SK-N-SH (cell line): ENCODE data around the gene CNTNAP2. TPM values are rescaled to one million over a fixed set of nuclear protein-coding genes. Genes with fewer than 3 reads are reported as not detected.

ENCODE experiments used
- CTCF ChIA-PET: fragments of 300-600, 350-600 bp; formaldehyde crosslinking; extraction: SDS; loops from one replicate; lab custom pipeline; 2021; lab: Yijun Ruan, JAX
- POLR2A ChIA-PET: fragments of 350-600 bp; sonication (Branson Sonifier 250); formaldehyde crosslinking; extraction: SDS; loops from one replicate; lab custom pipeline; 2020; ENCODE audit warnings: antibody characterized with exemption, inconsistent platforms; lab: Yijun Ruan, JAX
- DNase-seq: peaks from one replicate; pipeline ENCODE4 v3.0.0; 2012
- H2AFZ ChIP-seq: fragments of 200-600 bp; sonication (generic); 2 replicates; pipeline ENCODE4 v1.8.1; 2016; ENCODE audit warnings: antibody characterized with exemption, mild to moderate bottlenecking, low read depth
- H3F3A ChIP-seq: fragments of 200-600 bp; sonication (generic); replicated peaks from 2 replicates; pipeline ENCODE3; 2016; ENCODE audit warnings: antibody characterized with exemption, mild to moderate bottlenecking; ENCODE audit not compliant: insufficient read depth
- H3K27ac ChIP-seq, 2 experiments: fragments of 200-500 bp in 1 of 2; fragments of 200-600 bp in 1 of 2; sonication (Bioruptor generic) in 1 of 2; sonication (generic), shearing (Covaris generic) in 1 of 2; 2 replicates each; pipeline versions ENCODE4 v1.5.1 to v1.6.1; 2014 to 2016; ENCODE audit warnings: low read depth in 2 of 2, inconsistent platforms in 1 of 2, low read length in 1 of 2, mild to moderate bottlenecking in 1 of 2, mixed read lengths in 1 of 2
- H3K27me3 ChIP-seq: fragments of 200-600 bp; sonication (generic), shearing (Covaris generic); 2 replicates; pipeline ENCODE4 v1.6.1; 2016; ENCODE audit warnings: mixed run types; ENCODE audit not compliant: insufficient read depth
- H3K36me3 ChIP-seq, 2 experiments: fragments of 200-500 bp in 1 of 2; fragments of 200-600 bp in 1 of 2; sonication (Bioruptor generic) in 1 of 2; sonication (generic) in 1 of 2; replicated peaks in 1 of 2; 2 replicates each; pipeline versions ENCODE3 to v1.5.1; 2014 to 2016; ENCODE audit warnings: low read length in 1 of 2, mild to moderate bottlenecking in 1 of 2; ENCODE audit not compliant: insufficient read depth in 2 of 2, control insufficient read depth in 1 of 2
- H3K4me1 ChIP-seq, 2 experiments: fragments of 200-500 bp in 1 of 2; fragments of 200-600 bp in 1 of 2; sonication (Bioruptor generic) in 1 of 2; sonication (generic), shearing (Covaris generic) in 1 of 2; 2 replicates each; pipeline versions ENCODE4 v1.5.1 to v1.6.1; 2014 to 2016; ENCODE audit warnings: low read depth in 1 of 2, low read length in 1 of 2, mixed run types in 1 of 2; ENCODE audit not compliant: insufficient read depth in 2 of 2, control insufficient read depth in 1 of 2
- H3K4me2 ChIP-seq: fragments of 200-600 bp; sonication (generic), shearing (Covaris generic); 2 replicates; pipeline ENCODE4 v1.6.1; 2017; ENCODE audit warnings: mixed run types
- H3K4me3 ChIP-seq, 2 experiments: fragments of 200-500 bp in 1 of 2; fragments of 200-600 bp in 1 of 2; sonication (Bioruptor generic) in 1 of 2; sonication (generic), shearing (Covaris generic) in 1 of 2; 2 replicates each; pipeline versions ENCODE4 v1.5.1 to v1.8.1; 2014 to 2016; ENCODE audit warnings: low read depth in 2 of 2, inconsistent platforms in 1 of 2, low read length in 1 of 2, mild to moderate bottlenecking in 1 of 2, mixed read lengths in 1 of 2, moderate library complexity in 1 of 2
- H3K79me2 ChIP-seq: fragments of 200-600 bp; sonication (generic); 2 replicates; pipeline ENCODE4 v1.8.1; 2017; ENCODE audit warnings: mild to moderate bottlenecking; ENCODE audit not compliant: insufficient read depth
- H3K9ac ChIP-seq: fragments of 200-600 bp; sonication (generic); 2 replicates; pipeline ENCODE4 v1.6.1; 2017; ENCODE audit warnings: mixed run types
- H3K9me2 ChIP-seq: fragments of 200-600 bp; sonication (generic); 2 replicates; pipeline ENCODE4 v1.6.1; 2017; ENCODE audit warnings: mixed run types
- H3K9me3 ChIP-seq: fragments of 200-600 bp; sonication (generic); 2 replicates; pipeline ENCODE4 v1.6.1; 2017; ENCODE audit warnings: mixed run types, mild to moderate bottlenecking, moderate library complexity
- H4K20me1 ChIP-seq: fragments of 200-600 bp; sonication (generic); 2 replicates; pipeline ENCODE4 v1.6.1; 2017; ENCODE audit warnings: mild to moderate bottlenecking, mixed run types; ENCODE audit not compliant: insufficient read depth
- CHD2 ChIP-seq: fragments of 150-350 bp; IDR thresholded peaks from 2 replicates; pipeline ENCODE4 v1.6.1; 2018; ENCODE audit warnings: low read length; ENCODE audit not compliant: partially characterized antibody
- CTCF ChIP-seq: fragments of 200-600 bp; sonication (generic); IDR thresholded peaks from 2 replicates; pipeline ENCODE4 v1.6.1; 2017; ENCODE audit warnings: antibody characterized with exemption, mild to moderate bottlenecking, moderate library complexity
- FOXM1 ChIP-seq: IDR thresholded peaks from 2 replicates; pipeline ENCODE4 v1.4.0; 2012; ENCODE audit warnings: low read depth, mild to moderate bottlenecking
- GABPA ChIP-seq: IDR thresholded peaks from 2 replicates; pipeline ENCODE4 v1.4.0; 2012; ENCODE audit warnings: low read depth, mild to moderate bottlenecking
- GATA2 ChIP-seq: sonication (generic); formaldehyde crosslinking; IDR thresholded peaks from 2 replicates; pipeline ENCODE4 v1.5.0; 2020; ENCODE audit warnings: mild to moderate bottlenecking, missing genetic modification reagents
- JUND ChIP-seq: IDR thresholded peaks from 2 replicates; pipeline ENCODE4 v1.4.0; 2012
- MEF2A ChIP-seq: IDR thresholded peaks from 2 replicates; pipeline ENCODE4 v1.4.0; 2012; ENCODE audit warnings: low read depth, borderline replicate concordance
- POLR2AphosphoS5 ChIP-seq: IDR thresholded peaks from 2 replicates; pipeline ENCODE4 v1.6.1; 2012; ENCODE audit warnings: low read depth, low read length
- RAD21 ChIP-seq: IDR thresholded peaks from 2 replicates; pipeline ENCODE4 v1.6.1; 2012; ENCODE audit warnings: mild to moderate bottlenecking, low read length
- RFX5 ChIP-seq: IDR thresholded peaks from 2 replicates; pipeline ENCODE4 v1.6.1; 2012; ENCODE audit warnings: mild to moderate bottlenecking, improper control_type of control experiment, low read length
- RXRA ChIP-seq: IDR thresholded peaks from 2 replicates; pipeline ENCODE4 v1.4.0; 2012; ENCODE audit warnings: low read depth, mild to moderate bottlenecking, borderline replicate concordance
- SMC3 ChIP-seq: IDR thresholded peaks from 2 replicates; pipeline ENCODE4 v1.6.1; 2012; ENCODE audit warnings: low read depth, low read length, improper control_type of control experiment
- TAF1 ChIP-seq: IDR thresholded peaks from 2 replicates; pipeline ENCODE4 v1.6.1; 2012; ENCODE audit warnings: low read depth, mild to moderate bottlenecking, low read length, moderate library complexity, borderline replicate concordance
- TCF12 ChIP-seq: IDR thresholded peaks from 2 replicates; pipeline ENCODE4 v1.4.0; 2012
- TEAD4 ChIP-seq: IDR thresholded peaks from 2 replicates; pipeline ENCODE4 v1.4.0; 2012; ENCODE audit warnings: mild to moderate bottlenecking, borderline replicate concordance; ENCODE audit not compliant: insufficient read depth
- polyA plus RNA-seq, 3 experiments: library from polyadenylated mRNA; depleted of rRNA; stranded (reverse); fragments of >200 nt; gene quantifications; 2 replicates each; pipeline ENCODE4 v1.2.3, GENCODE V29; 2012
- TF ChIP-seq, protein P1 (sequence below): fragments of 150-350 bp; IDR thresholded peaks from 2 replicates; pipeline ENCODE4 v1.6.1; 2017; ENCODE audit warnings: antibody characterized with exemption, low read length, low read depth, borderline replicate concordance
- TF ChIP-seq, protein P2 (sequence below): fragments of 150-350 bp; IDR thresholded peaks from 2 replicates; pipeline ENCODE4 v1.6.1; 2016; ENCODE audit warnings: mild to moderate bottlenecking, low read depth, low read length

CNTNAP2 gene
- polyA plus RNA-seq, 1 of the 3 experiments (the other 2 are of a cell fraction): 3.4 TPM

DNA sequence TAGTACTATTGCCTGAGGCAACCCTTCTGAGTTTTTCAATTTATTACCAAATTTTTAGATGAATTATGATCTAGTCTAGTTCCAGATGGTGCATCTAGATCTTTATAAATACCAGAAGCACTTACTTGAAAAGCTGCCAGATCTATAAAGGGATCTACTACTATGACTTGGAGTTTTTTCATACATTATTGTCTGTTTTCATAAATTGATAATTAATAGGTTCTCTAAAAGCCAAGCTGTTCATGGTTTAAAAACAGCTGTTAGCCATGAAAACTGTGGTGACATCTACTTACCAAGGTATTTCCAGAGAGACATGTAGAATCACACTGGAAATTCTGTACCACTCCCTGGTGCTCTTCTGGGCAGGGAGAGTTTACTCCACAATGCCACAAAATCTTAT lies 1687.4 kb downstream of the CNTNAP2 start (continued):
- TF ChIP-seq TEAD4 (peak; percentile 14; the same call in 1 of the 2 replicates), CHD2 (peak; percentile 89), RFX5 (no peak), GABPA (no peak), TAF1 (no peak), RAD21 (no peak; the same call in 1 of the 2 replicates), GATA2 (CRISPR knock-in tag) (peak; percentile 77), TCF12 (peak; percentile 66), FOXM1 (no peak), MEF2A (no peak), RXRA (no peak), SMC3 (no peak; the same call in 1 of the 2 replicates)
- TF ChIP-seq, protein P1, sequence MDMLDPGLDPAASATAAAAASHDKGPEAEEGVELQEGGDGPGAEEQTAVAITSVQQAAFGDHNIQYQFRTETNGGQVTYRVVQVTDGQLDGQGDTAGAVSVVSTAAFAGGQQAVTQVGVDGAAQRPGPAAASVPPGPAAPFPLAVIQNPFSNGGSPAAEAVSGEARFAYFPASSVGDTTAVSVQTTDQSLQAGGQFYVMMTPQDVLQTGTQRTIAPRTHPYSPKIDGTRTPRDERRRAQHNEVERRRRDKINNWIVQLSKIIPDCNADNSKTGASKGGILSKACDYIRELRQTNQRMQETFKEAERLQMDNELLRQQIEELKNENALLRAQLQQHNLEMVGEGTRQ: no peak
- TF ChIP-seq, protein P2, sequence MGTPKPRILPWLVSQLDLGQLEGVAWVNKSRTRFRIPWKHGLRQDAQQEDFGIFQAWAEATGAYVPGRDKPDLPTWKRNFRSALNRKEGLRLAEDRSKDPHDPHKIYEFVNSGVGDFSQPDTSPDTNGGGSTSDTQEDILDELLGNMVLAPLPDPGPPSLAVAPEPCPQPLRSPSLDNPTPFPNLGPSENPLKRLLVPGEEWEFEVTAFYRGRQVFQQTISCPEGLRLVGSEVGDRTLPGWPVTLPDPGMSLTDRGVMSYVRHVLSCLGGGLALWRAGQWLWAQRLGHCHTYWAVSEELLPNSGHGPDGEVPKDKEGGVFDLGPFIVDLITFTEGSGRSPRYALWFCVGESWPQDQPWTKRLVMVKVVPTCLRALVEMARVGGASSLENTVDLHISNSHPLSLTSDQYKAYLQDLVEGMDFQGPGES: no peak
- TF ChIP-seq, all 33 proteins: peak for 10

DNA sequence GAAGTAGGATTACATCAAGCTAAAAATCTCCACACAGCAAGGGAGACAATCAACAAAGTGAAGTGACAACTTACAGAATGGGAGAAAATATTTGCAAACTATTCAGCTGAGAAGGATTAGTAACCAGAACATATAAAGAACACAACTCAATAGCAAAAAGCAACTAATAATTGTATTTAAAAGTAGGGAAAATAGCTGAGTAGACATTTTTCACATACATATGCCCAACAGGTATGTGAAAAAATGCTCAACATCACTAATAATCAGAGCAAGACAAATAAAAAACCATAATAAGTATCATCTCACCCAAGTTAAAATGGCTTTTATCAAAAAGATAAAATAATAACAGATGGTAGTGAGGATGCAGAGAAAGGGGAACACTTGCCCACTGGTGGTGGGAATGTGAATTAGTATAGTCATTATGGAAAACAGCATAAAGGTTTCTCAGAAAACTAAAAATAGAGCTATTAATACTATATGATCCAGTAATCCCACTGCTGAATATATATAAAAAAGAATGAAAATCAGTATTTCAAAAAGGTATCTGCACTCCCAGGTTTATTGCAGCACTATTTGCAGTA lies 1689.5 kb downstream of the CNTNAP2 start:
- no peak overlapping the region for H3K27ac ChIP-seq
- TF ChIP-seq JUND: no peak
- TF ChIP-seq POLR2AphosphoS5: no peak
- peak; percentile 34; the same call in 1 of the 2 replicates for TF ChIP-seq CTCF
- TF ChIP-seq GABPA: no peak
- TF ChIP-seq, all 33 proteins: peak for 1
- no peak for DNase-seq
- Histone ChIP-seq H3K4me2 (no peak overlapping the region), H3F3A (no peaks in the 10 kb centered on the region), H3K9me2 (no peaks in the 10 kb centered on the region), H3K4me3 (no peak overlapping the region), H3K9me3 (peaks cover 13% of the 10 kb centered on the region; the same call in 1 of the 2 replicates), H2AFZ (no peak overlapping the region), H3K36me3 (peaks cover 0 to 2% of the 10 kb centered on the region in 2 experiments), H4K20me1 (no peaks in the 10 kb centered on the region), H3K27me3 (no peaks in the 10 kb centered on the region), H3K79me2 (no peaks in the 10 kb centered on the region), H3K9ac (no peak overlapping the region), H3K4me1 (peaks cover 0 to 6% of the 10 kb centered on the region in 2 experiments; a peak in 2 of 4 replicates)
- POLR2A ChIA-PET: no interaction called here
- CTCF ChIA-PET: interaction anchor here (0.6 to 3.7 kb wide), 4 partner anchors 10 to 375 kb away, joined by 3 to 28 read pairs (median 4); no protein-coding TSS in a partner anchor
